Stimulated activated CD4-positive, alpha-beta T cell treated with anti-CD3 and anti-CD28 coated beads, TNF-alpha, amount 100 ng/mL, for 48 hours (primary cell): ENCODE data around the gene L3MBTL4.
"Not testable (repeated sequence)": the region's sequence is repeated elsewhere in the genome, so short reads cannot be mapped to it uniquely, and the experiment has no call there.

Experiments
- DNase-seq, 3 donors: peaks; one replicate each; pipeline ENCODE4 v3.0.0-alpha.2; 2020; ENCODE audit warnings: low read depth in 3 of 3

The L3MBTL4 gene

DNA sequence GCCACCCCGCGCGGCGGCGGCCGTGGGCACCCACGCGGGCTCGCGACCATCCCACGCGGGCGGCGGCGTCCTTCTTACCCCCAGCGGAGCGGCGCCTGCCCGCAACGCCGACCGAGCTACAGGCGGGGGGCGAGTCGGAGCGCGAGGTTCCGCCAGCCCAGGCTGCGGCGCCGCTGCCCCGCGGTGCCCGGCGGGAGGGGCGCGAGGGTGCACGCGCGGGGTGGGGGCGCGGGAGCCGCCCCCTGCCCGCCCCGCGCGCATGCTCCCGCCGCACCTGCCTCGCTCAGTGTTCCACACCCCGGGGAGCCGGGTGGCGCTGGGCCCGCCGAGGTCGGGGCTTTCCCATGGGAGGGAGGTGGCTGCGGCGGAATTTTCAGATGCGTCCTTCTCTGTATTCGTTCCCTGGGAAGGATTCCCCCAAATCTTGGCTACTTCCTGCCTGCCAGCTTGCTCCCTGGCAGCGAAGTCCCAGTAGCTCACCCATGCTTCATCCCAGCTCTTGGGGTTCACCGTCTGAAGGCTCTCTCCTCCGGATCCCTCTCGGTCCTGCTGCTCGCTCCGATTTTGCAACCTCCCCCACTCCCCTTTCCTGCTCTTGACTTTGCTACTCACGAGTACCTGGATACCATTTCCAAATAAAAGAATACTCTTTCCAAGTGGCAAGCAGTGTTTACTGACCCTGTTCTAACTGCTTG lies at the start of gene L3MBTL4:
L3MBTL4 (minus strand) TSS at position 189 of the 695 bp plus-strand sequence. CDS start 103,286 bp downstream, outside the sequence.
- no peak for DNase-seq

DNA sequence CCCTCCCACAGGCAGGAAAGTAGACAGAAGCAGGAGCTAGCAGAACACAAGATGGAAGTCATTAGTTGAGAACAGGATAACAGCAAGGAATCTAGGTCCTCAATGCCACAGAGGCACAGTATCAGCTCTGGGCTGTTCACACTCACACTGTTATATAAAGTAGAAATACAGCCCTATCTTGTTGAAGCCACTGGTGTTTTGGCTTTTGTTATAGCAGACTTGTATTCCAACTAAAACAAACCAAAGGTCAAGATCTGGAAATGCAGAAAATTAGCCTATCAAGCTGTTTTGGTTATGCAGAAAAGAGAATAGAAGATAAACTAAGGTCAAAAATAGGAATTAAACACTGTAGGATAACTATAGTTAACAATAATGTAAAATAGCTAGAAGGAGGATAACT lies 37.5 kb upstream of the L3MBTL4 start:
- no peak for DNase-seq

DNA sequence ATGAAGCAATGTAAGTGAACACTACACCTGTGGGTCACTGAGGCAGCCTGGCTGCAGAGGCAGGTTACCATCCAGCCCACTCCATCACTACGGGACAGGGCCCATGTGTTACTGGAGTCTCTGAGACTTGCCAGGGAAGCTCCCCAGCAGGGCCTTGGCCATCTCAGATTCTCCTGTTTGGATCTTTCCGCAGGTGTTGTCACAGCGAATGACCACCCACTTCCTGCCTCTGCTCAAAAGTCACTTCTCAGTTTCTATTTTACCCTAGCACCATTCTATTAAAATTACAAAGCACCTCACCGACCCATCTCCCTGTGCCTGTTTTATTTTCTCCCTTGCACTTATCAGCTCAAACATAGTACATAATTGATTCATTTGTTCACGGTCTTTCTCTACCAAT lies 34.5 kb upstream of the L3MBTL4 start:
- DNase-seq = no peak

DNA sequence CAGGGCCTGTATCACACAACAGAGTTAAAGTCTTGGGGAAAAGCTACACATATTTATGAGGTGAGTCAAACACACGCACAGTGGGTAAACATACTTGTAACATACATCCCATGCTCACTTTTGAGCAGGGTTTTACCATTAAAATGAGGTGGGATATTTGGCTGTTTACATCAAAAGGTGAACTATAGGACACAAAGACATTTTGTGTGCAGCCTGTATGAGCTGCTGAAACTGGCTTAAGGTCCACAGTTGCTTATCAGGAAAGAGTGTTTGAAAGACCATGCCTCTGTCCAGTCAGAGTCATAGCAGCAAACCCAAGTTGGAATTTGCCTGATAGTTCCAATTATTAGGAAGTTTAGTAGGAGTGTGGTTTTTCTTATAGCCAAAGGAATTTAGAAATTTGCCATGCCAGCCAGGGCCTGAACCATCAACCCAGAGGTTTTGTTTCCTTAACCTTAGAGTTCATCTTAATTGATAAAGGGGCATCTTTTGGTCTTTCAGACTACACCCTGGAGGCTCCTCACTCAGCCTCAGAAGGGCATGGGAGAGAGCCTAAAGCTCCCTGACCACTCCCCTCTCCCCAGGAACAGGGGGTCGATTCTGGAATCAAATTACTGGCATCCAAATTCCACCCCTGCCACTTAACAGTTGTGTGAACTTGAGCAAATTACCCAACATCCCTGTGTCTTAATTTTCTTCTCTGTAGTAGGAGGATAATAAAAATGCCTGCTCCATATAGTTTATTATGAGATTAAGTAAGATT lies 29.9 kb upstream of the L3MBTL4 start:
- DNase-seq = no peak

DNA sequence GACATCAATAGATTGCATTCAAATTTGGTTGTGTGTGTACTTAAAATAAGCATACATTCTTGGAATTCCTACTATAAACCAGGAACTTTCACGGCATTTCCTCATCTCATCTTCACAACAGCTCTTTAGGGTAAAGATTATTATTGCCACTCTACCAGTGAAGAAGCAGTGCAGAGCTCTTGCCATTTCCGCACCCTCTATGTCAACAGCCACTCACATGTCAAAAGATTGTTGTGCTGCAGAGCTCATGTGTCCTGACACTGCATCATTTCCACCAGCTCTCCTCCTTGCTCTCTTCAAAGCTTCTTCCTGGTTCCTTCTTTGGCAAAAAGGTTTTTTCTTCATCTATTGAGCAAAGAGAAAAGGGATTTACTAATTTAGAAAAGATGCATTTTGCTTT lies 26.5 kb upstream of the L3MBTL4 start:
- DNase-seq = no peak

DNA sequence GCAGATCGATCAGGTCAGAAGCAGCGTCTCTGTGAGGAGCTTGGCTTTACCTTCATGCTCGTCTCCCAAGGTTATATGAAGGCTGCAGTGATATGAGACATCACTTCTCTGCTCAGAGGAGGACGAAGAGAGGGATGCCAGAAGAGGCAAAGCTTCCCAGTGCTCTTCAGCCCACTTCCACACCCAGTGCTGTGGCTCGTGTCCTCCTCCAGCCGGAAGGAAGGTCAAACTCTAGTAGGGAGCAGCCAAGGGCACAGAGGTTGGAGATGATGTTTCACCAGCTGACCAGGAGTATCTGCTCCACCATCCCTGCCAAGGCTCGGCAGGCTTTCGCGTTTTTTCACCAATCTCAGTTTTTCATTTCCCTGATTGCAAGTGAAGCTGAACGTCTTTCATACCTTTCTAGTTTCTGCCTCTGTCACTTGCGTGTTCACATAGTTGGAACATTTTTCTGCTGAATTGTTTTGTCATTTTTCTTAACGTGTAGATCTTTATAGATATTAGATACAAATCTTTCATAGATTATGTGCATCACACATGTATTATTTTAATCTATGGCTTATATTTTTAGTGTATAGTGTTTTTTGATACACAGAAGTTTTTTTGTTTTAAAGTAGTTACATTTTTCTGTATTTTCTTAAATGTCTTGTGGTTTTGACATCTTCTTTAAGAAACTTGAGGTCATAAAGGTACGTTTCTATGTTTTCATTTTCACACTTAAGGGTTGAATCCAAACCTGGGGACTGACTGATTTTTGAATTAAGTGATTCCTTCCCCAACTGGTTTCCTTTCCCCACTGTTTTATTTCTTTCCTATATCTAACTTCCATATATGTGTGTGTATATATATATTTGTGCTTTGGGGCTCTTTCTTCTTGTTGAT lies 23.5 kb upstream of the L3MBTL4 start:
- no peak for DNase-seq

DNA sequence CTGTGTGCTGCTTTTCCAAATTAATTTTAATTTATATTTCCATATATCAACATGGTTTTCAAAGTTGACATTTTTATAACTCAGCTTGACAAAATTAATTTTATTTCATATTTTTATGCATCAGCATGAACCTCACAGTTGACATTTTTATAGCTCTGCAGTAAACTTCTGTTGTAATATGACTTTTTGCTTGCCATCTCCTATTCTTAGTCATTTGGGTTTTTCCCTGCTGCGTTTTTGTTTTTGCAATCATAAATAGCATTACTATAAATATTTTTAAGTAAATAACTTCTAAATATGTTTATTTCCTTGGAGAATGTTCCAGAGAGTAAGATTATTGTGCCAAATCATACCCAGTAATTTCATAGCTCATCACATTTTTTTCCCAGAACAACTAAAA lies 21.0 kb upstream of the L3MBTL4 start:
- DNase-seq = no peak

DNA sequence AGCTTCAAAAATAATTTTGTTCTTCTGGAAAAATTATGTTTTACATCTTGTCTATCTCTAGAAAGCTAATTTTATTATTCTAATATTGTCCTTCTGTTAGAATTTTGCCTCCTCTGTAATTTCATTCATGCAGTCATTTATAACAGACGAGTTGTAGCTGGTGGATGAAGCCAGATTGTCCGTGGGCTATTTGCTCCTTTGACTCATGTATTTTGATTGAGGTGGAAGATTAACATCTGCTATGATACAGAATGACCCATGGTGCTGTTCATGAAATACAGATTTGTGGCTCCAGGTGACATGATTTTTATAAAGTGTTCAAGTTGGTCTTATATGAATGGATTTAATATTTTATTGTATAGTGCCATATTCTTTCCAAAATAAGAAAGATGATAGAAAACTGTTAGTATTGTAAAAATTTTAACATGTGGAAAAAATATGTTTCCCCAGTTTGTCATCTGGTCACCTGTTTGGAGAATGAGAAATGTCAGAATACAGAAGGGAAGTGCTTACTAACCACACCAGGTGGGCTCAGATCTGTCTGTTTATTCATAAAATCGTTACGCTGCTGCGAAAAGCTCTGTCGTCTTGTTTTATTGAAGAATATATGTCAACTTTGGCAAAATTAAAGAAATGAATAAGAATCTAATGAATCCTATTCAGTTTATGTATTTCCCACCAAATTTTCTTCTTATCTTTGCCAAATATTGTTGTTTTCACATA lies 20.4 kb upstream of the L3MBTL4 start:
- DNase-seq = no peak

DNA sequence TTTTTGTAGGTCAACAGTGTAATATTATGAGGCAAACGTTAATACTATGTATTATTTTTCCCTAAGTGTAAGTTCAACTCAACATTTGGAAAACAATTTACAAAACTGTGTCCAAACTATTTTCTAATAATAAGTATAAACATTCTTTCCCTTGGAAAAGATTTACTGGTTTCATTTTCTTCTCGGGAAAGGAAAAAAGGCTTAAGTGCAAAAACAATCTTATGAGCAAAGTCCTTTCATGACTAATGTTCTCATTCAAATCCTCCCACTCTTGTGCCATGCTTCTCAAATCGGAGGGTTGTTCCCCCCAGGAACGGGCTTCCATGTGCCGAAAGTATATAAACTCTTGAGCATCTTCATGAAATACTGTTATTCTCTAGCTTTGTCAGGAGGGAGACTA lies 19.8 kb upstream of the L3MBTL4 start:
- no peak for DNase-seq

DNA sequence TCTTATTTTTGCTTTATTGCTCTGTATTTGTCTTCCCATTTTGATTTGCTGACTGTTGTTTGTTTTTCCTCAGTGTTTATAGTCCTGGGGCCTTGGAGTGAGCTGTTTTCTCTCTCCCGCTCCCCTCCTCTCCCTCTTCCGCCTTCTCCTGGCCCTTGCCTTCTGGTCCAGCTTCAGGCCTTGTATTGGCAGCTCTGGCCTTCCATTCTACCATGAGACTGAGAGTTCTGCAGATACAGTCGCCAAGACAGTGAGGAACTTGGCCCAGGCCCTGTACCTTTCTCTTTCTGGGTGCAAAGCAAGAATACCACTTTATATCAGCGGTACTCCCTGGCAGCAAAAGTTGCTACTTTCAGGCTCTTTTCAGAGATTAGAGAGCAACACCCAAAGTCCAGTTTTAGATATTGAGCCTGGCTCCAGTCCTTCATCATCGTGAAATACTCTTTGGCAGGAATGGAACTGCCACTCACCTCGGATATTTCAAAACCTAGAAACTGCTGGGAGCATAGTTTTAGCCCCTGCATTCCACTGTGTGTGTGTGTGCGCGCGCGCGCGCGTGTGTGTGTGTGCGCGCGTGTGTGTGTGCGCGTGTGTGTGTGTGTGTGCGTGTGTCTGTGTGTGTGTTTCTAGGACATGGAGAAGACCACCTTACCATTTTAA lies 17.1 kb upstream of the L3MBTL4 start:
- DNase-seq = no peak

DNA sequence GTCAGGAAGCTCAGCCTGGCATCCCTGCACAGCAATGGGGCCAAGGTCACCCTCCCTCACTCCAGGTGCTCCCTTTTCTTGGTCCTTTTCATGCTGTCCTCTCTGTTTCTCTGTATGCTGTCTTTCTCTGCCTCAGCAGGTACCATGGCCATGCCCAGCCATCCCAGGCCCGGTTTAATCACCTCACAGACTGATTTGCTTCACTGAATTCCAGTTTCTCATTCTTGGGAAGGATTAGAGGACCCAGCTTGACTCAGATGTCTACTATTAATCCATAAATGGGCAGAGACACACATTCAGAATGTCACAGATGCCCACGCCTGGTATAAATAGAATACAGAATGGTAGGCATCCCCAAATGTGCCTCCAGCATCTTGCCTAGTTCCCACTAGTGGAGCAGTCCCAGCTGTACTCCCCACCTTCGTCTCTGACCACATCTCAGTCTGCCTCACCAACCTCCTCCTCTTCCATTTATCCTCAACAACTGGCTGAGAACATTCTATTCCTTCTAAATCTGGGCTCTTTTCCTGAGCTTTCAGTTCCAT lies 14.2 kb upstream of the L3MBTL4 start:
- no peak for DNase-seq

DNA sequence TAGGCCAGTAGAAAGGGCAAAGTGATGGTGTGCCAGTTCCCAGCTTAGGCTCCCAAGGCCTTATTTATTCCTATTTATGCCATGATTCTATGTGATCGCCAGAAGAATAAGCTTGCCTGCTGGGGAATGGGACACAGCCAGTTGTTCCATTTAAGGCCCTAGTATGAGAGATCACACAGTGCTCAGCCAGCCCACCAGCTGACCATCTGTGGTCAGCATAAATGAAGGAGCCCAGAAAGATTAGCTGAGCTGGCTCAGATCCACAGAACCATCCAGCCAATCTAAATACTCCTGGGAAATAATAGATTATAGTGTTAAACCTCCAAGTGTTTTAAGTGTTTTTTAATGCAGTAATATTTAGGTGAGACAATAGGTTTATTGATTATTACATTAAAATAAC lies 12.6 kb upstream of the L3MBTL4 start:
- DNase-seq = no peak

DNA sequence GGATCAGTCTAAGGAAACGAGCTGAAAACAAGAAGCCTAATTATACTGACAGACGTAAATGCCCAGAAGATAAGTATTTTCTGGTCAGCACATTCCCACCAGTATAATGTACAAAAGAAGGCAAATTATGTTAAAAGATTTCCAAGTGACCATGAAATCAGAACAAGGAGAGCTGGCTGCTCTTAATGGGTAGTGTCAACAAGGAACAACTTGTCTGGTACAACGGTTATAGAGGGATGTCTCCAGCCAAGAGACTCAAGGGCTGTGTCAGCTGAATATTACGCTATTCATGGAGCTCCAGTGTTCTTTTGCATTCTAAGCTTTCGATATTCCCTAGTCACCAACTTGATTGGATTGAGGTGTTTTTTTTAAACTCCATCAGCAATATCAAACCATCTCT lies 8.6 kb upstream of the L3MBTL4 start:
- no peak for DNase-seq

DNA sequence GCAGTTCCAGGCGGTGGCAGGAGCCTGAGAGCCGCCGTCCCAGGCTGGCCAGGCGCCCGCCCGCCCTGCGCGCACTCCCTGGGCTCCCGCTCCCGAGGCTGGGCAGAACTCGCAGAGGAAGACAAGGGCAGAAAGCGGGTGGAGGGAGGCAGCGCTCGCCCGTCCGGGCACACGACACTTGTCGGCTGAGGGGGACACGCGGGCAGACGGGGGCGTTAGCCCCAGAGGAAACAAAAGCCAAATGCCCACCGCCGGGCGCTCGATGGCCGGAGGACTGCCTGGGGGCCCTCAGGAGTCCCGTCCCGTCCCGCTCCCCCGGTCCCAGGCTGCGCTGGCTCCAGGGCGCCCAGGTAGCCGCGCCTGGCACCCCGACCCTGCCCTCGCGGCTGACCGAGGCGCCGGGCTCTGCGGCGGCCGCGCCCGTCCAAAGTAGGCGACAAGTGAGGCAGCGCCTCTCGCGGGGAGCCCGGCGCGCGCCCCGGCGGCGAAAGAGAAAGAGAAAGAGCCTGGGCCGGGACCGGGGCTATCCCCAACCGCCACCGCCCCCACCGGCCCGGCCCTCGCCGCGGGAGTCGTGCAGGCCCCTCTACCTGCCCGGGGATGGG lies 491 bp downstream of the L3MBTL4 start:
- DNase-seq = peak in 2 of 3 donors; percentile 5 to 14

DNA sequence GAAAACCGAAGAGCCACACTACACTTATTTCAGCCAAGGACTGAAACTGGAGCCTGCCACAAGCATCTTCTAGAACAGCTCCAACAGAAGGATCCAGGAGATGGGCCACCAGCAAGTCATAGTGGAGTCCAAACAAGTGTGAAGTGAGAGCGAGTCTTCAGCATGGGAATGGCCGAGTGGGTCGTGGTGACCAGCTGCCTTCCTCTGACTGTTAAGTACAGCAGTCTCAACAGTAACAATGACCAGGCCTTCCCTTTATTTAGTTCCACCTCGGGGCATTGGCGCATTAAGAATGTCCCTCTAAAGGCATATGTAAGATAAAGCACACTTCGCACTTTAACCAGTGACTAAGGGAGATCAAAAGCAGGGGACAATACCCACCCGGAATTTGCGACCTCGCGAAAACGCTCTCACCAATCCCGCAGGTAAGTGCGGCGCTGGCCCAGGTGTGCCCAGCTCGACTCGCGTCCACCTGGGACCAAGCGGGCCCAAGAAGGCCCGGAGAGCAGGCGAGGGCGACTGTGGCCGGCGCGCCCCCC lies 1.1 kb downstream of the L3MBTL4 start:
- DNase-seq = no peak

DNA sequence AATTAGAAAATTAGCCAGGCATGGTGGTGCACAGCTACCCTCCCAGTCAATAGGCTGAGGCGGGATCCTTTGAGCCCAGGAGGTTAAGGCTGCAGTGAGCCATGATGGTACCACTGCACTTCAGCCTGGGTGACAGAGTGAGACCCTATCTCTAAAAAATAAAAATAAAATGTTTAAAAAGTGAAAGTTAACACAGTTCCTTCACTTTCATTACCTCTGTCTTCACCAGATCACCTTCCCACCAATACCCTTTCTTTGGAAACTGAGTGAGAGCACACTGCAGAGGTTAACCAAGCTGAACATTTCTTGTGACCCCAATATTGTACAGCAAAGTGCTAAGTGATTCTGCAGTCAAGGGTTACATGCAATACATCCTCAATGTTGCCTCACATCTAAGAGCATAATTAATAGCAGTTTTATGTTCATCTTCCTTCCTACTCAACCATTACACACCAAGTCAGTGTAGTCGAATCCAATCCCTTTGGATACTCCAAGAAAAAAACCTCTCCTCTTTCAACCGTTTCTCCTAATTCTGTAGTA lies 1.7 kb downstream of the L3MBTL4 start:
- DNase-seq = no peak

DNA sequence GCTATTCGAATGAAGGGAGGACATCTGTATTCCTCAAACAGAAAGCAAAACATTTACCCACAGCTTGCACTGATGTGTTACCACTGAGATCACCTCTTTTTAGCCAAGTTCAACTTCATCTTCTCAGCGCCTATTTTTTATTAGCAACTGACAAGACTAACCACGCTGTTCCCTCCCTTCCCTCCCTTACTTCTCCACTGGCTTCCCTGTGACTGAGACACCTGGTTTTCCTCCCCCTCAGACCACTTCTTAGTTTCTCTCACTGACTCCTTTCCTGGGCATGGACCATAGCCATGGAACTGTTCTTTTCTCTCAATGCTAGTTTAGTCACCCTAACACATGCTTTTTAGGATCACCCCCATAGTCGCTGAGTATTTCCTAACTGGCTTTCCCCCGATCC lies 3.3 kb downstream of the L3MBTL4 start:
- no peak for DNase-seq

DNA sequence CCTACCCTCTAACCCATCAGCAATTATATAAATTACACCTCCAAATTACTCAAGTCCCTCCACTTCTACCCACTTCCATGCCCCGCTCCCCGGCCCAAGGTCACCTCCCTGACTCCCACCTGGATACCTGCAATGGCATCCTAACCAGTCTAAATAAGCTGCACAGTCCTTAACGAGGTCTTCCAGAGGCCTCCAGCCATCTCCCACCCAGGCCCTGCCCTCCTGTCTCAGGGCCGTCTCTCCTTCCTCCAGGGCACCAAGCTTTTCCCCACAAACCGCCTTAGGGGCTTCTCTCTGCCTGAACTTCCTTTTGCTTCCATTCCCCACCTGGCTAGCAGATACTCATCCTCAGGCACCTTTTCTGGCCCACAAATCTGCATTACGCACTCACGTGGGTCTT lies 4.8 kb downstream of the L3MBTL4 start:
- no peak for DNase-seq

DNA sequence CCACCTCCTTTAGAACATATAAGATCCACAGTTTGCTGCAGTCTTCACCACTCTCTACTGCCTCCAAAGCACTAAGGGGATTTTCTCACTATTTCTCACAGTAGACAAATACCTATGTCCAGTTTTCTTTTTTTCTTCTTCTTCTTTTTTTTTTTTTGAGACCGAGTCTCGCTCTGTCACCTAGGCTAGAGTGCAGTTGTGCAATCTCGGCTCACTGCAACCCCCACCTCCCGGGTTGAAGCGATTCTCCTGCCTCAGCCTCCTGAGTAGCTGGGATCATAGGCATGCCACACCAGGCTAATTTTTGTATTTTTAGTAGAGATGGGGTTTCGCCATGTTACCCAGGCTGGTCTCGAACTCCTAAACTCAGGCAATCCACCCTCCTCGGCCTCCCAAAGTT lies 6.2 kb downstream of the L3MBTL4 start:
- DNase-seq = not testable (repeated sequence)

DNA sequence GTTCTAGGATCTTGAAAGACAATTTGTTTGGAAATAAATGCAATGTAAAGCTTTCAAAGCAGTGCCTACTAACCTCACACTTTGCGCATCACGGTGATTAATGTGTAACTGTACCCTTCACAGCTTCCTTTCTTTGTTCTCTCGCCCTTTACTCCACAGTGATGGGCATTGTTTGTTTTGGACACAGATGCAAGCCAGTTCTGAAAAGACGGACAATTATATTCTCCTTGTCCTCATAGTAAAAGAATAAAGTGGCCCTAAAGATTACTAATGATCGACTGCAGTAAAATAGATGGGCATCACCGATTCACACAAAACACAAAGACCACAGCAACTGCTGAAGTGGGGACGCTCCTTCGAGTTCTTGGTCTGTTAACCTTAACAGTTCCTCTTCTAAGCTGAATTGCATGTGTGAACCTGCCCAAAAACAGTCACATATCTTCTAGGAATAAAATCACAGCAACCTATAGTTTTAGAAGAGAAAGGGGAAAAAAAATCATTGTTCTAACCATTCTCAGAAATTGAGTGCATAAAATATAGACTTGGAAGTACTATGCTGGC lies 7.7 kb downstream of the L3MBTL4 start:
- no peak for DNase-seq
